Measurements from ENCODE around the gene POLR3GL. TPM values are rescaled to one million over a fixed set of nuclear protein-coding genes. Genes with fewer than 3 reads are reported as not detected.
A peak's percentile ranks its signal among the peaks of the same experiment; 100 is the strongest.
"Not testable (repeated sequence)": the region's sequence is repeated elsewhere in the genome, so short reads cannot be mapped to it uniquely, and the experiment has no call there.

POLR3GL gene
- total RNA-seq, 1 donor from 2014 or later, result 45.6 TPM

DNA sequence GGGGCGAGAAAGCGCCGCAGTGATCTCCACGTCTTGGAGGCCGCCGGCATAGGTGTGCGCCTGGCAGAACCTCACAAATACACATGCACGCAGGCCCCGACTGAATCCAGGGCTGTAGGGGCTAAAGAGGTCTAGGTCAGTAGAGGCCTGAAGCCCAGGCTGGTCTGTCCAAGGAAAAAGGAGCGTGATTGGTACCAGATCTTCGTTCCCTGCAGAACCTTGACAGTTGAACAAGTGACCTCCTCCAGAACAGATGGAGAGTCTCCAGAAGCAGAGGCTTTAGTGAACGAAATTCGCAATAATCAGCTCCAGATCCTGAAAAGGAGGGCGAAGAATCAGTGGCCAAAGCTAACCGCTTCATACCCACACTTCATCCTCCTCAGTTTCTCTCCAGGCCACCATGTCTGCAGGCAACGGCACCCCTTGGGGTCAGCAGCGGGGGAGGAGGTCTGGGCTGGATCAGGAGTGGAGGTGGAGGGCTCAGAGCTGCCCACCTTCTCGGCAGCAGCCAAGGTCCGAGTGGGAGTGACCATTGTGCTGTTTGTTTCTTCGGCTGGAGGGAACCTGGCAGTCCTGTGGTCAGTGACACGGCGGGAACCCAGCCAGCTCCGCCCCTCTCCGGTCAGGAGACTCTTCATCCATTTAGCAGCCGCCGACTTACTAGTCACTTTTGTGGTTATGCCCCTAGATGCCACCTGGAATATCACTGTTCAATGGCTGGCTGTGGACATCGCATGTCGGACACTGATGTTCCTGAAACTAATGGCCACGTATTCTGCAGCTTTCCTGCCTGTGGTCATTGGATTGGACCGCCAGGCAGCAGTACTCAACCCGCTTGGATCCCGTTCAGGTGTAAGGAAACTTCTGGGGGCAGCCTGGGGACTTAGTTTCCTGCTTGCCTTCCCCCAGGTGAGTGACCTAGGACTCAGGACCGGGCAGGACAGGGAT, 45.2 kb upstream of the POLR3GL start:
- no peaks in the 10 kb centered on the region for H3K27me3 ChIP-seq (ENCODE audit: low read depth)
- H3K27ac ChIP-seq (replicated peaks), result peak overlapping the region; percentile 96
- intact Hi-C loops (cut with micrococcal nuclease), result loop anchor here (10.0 kb wide), 2 partner anchors 56 to 64 kb away; partner anchors contain the start of gene PIAS3
- peaks cover 36% of the 10 kb centered on the region for H3K4me1 ChIP-seq
- peak overlapping the region; percentile 94 for H3K4me3 ChIP-seq
- H3K36me3 ChIP-seq, result peaks cover 39% of the 10 kb centered on the region
- DNase-seq, result peak; percentile 59
- TF ChIP-seq, protein P1, sequence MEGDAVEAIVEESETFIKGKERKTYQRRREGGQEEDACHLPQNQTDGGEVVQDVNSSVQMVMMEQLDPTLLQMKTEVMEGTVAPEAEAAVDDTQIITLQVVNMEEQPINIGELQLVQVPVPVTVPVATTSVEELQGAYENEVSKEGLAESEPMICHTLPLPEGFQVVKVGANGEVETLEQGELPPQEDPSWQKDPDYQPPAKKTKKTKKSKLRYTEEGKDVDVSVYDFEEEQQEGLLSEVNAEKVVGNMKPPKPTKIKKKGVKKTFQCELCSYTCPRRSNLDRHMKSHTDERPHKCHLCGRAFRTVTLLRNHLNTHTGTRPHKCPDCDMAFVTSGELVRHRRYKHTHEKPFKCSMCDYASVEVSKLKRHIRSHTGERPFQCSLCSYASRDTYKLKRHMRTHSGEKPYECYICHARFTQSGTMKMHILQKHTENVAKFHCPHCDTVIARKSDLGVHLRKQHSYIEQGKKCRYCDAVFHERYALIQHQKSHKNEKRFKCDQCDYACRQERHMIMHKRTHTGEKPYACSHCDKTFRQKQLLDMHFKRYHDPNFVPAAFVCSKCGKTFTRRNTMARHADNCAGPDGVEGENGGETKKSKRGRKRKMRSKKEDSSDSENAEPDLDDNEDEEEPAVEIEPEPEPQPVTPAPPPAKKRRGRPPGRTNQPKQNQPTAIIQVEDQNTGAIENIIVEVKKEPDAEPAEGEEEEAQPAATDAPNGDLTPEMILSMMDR (IDR thresholded peaks at IDR 0.05; ENCODE audit: borderline replicate concordance), result no peak
- H3K9me3 ChIP-seq (replicated peaks), result no peaks in the 10 kb centered on the region

DNA sequence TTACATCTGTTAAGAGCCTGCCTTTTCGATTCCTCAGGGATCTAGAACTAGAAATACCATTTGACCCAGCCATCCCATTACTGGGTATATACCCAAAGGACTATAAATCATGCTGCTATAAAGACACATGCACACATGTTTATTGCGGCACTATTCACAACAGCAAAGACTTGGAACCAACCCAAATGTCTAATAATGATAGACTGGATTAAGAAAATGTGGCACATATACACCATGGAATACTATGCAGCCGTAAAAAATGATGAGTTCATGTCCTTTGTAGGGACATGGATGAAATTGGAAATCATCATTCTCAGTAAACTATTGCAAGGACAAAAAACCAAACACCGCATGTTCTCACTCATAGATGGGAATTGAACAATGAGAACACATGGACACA, 44.2 kb upstream of the POLR3GL start:
- peaks cover 36% of the 10 kb centered on the region for H3K4me1 ChIP-seq
- H3K36me3 ChIP-seq, result peaks cover 29% of the 10 kb centered on the region
- DNase-seq; intact Hi-C loops (cut with micrococcal nuclease); H3K27me3 ChIP-seq (ENCODE audit: low read depth); H3K9me3 ChIP-seq (replicated peaks); H3K27ac ChIP-seq (replicated peaks): not testable (repeated sequence)
- peak overlapping the region; percentile 94 for H3K4me3 ChIP-seq

DNA sequence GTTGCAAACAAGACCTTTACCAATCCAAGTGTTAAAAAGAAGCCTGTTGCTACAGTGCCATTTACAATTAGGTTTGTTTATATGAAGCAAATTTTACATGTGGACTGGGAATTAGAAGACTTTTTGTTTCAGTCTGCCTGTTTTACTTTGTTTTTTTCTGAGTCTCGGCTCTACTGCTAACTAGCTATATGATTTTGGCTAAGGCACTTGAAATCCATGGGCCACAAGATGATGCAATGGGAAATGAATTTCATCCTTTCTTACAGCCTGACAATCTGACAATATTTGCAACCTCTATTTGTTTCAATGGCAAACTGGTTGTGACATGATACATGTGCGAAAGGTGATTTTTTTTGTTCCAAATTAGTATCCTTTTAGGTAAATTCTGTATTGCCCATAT, 42.2 kb upstream of the POLR3GL start:
- Histone ChIP-seq H3K4me1 (peaks cover 45% of the 10 kb centered on the region), H3K4me3 (no peak overlapping the region), H3K36me3 (peaks cover 18% of the 10 kb centered on the region), H3K27ac (replicated peaks) (no peak overlapping the region), H3K27me3 (ENCODE audit: low read depth) (no peaks in the 10 kb centered on the region), H3K9me3 (replicated peaks) (no peaks in the 10 kb centered on the region)
- no peak for DNase-seq
- intact Hi-C loops (cut with micrococcal nuclease), result no loop called here
- TF ChIP-seq, protein P1 (IDR thresholded peaks at IDR 0.05; ENCODE audit: borderline replicate concordance), result no peak

DNA sequence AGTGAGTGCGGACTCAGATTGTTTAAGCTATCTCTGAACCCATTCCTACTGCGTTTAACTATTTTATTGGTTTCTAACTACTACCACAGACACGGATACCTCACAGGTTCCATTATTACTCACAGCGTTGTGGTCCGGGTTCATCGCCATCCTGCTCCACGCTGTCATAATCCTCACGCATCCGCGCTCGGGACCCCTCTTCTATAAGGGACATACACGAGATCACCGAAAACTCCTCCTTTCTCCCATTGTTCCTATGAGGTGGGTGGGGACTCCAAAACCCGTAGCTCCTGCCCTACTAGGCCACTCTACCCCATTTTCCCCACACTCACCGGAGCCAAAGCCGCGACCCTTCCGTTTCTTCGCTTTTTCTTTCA, 37.8 kb upstream of the POLR3GL start:
- intact Hi-C loops (cut with micrococcal nuclease), result no loop called here
- Histone ChIP-seq H3K27ac (replicated peaks) (peak overlapping the region; percentile 96), H3K9me3 (replicated peaks) (no peaks in the 10 kb centered on the region), H3K4me3 (peak overlapping the region; percentile 76), H3K27me3 (ENCODE audit: low read depth) (no peaks in the 10 kb centered on the region), H3K4me1 (peaks cover 23% of the 10 kb centered on the region), H3K36me3 (peaks cover 24% of the 10 kb centered on the region)
- TF ChIP-seq, protein P1 (IDR thresholded peaks at IDR 0.05; ENCODE audit: borderline replicate concordance), result no peak
- no peak for DNase-seq

DNA sequence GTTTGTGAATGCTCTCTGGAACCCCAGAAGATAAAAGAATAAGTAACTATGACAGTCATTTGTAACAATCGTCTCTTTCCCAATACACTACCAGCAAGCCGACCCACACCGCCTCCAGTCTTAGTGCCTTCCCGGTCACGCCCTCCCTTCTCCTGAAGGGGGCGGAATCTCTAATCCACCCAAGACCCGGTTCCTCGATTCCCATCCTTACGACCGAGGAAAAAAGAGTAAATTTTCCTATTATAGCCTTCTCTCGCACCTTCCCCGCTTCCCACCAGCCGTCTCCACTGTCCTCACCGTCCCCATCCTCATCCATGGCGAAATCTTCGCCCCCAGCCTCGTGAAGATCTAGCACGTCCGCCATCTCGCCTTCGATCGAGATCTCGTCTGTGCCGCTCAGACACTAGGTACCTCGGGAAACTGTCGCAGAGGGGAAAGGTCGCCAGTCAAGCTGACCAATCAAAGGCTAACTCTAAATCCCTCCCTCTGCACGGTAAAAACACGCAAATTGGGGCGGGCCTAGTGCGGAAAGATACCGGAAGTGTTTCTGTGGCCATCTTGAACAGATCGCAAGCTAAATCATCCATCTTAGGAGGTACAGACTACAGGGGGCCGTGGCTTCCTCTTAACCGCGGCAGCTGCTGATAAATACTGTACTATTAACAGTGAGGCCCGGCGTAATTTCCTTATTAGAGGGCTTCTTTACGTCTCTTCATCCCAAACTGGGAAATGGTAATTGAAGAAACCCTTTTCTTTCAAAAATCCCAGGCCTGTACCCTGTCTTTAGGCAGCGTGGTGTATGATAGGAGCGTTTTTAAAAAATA, 37.2 kb upstream of the POLR3GL start, which contains the start of gene RBM8A:
Gene RBM8A (minus strand): TSS at position 422 of the 824 bp plus-strand sequence. CDS start 58 bp downstream, at position 364.
- H3K4me3 ChIP-seq, result peak within 1 kb of the TSS; percentile 76
- intact Hi-C loops (cut with micrococcal nuclease), result no loop called here
- TF ChIP-seq, protein P1 (IDR thresholded peaks at IDR 0.05; ENCODE audit: borderline replicate concordance), result peak; percentile 67
- H3K36me3 ChIP-seq, result peaks cover 30% of the 10 kb centered on the region
- H3K9me3 ChIP-seq (replicated peaks), result no peaks in the 10 kb centered on the region
- peak; percentile 91 for DNase-seq
- H3K27ac ChIP-seq (replicated peaks), result peak within 1 kb of the TSS; percentile 96
- no peaks in the 10 kb centered on the region for H3K27me3 ChIP-seq (ENCODE audit: low read depth)
- H3K4me1 ChIP-seq, result peaks cover 23% of the 10 kb centered on the region
